Measurements from ENCODE around the gene RASEF. TPM values are rescaled to one million over a fixed set of nuclear protein-coding genes. Genes with fewer than 3 reads are reported as not detected.

RASEF gene
- total RNA-seq, 1 experiment from 2014 or later = 2.2 TPM

GRCh38 chr9:82989929-82990328 lies 73.0 kb downstream of the RASEF start:
- Histone ChIP-seq H4K91ac (ENCODE audit: insufficient read length, low read depth, low read length) (no peak overlapping the region), H2BK5ac (ENCODE audit: insufficient read length, low read length) (no peak overlapping the region), H3K27ac (ENCODE audit: insufficient read length, low read depth, low read length) (no peak overlapping the region), H2BK20ac (ENCODE audit: low read depth, low read length, poor library complexity, severe bottlenecking) (no peak overlapping the region), H3K14ac (ENCODE audit: insufficient read depth, low read length) (no peak overlapping the region), H4K8ac (replicated peaks; ENCODE audit: insufficient read length, low read depth, low read length) (no peak overlapping the region), H3K23ac (ENCODE audit: insufficient read length, low read depth, low read length) (no peak overlapping the region), H3K9me3 (ENCODE audit: control insufficient read depth, low read depth, low read length) (no peaks in the 10 kb centered on the region), H3K23me2 (ENCODE audit: insufficient read length, low read depth, low read length, poor library complexity, severe bottlenecking) (no peaks in the 10 kb centered on the region), H3K27me3 (ENCODE audit: insufficient read depth, low read length) (no peaks in the 10 kb centered on the region), H3K4me1 (ENCODE audit: insufficient read depth, low read length) (no peaks in the 10 kb centered on the region), H2AFZ (ENCODE audit: low read length) (no peak overlapping the region), H3K9ac (ENCODE audit: extremely low read depth, insufficient read length, low read length) (no peak overlapping the region), H3K4ac (ENCODE audit: low read depth, low read length) (no peak overlapping the region), H2BK120ac (ENCODE audit: low read depth, low read length, poor library complexity, severe bottlenecking) (no peak overlapping the region), H4K20me1 (ENCODE audit: control insufficient read depth, insufficient read depth, insufficient read length) (no peaks in the 10 kb centered on the region), H3T11ph (ENCODE audit: low read length) (no peak overlapping the region), H3K79me1 (ENCODE audit: insufficient read depth, low read depth, low read length, poor library complexity, severe bottlenecking) (no peaks in the 10 kb centered on the region), H3K4me2 (ENCODE audit: insufficient read depth, insufficient read length, low read length) (no peak overlapping the region), H2BK15ac (ENCODE audit: low read depth, low read length) (no peak overlapping the region), H2BK12ac (ENCODE audit: insufficient read length, low read depth, low read length) (no peak overlapping the region), H3K18ac (ENCODE audit: insufficient read length, low read depth, low read length) (no peak overlapping the region), H3K56ac (ENCODE audit: insufficient read length, low read depth, low read length) (no peak overlapping the region), H4K5ac (ENCODE audit: insufficient read length, low read depth, low read length) (no peak overlapping the region), H3K79me2 (ENCODE audit: insufficient read depth, low read length) (no peaks in the 10 kb centered on the region), H2AK5ac (ENCODE audit: insufficient read length, low read length) (no peak overlapping the region)
- Mint-ChIP-seq H3K4me1 (peaks cover 3 to 6% of the 10 kb centered on the region in 2 experiments), H3K36me3 (ENCODE audit: insufficient read depth in 1 of 3, low read depth in 3 of 3) (no peaks in the 10 kb centered on the region), H3K4me3 (no peak overlapping the region), H3K9me3 (no peaks in the 10 kb centered on the region), H3K27ac (no peak overlapping the region), H3K27me3 (ENCODE audit: low read depth) (no peaks in the 10 kb centered on the region)
- DNase-seq = no peak
- WGBS (ENCODE audit: extremely low coverage, insufficient read length, low lambda C conversion rate) = no CpG with 5 or more reads among the region's 4 CpGs
- TF ChIP-seq CTCF (conservative IDR thresholded peaks at IDR 0.05) = no peak

All from H9 (cell line).